HG03571 (cell line): ENCODE measurements around the gene IGFBP7.
"Not testable (repeated sequence)": the region's sequence is repeated elsewhere in the genome, so short reads cannot be mapped to it uniquely, and the experiment has no call there.

Experiments
- ATAC-seq: cut with Tn5 transposase; IDR thresholded peaks from one replicate; pipeline ENCODE4 v1.9.1; 2021; ENCODE audit not compliant: unreplicated experiment

IGFBP7 gene

GRCh38 chr4:57075367-57075766 is 34.8 kb downstream of the IGFBP7 start:
- no peak for ATAC-seq

- ATAC-seq: no peak
These were observed 35.4 kb downstream of the IGFBP7 start for GRCh38 chr4:57074744-57075143.

GRCh38 chr4:57073559-57073958 is 36.6 kb downstream of the IGFBP7 start:
- no peak for ATAC-seq

- no peak for ATAC-seq
These were observed 38.9 kb downstream of the IGFBP7 start for GRCh38 chr4:57071326-57071725.

GRCh38 chr4:57070461-57070860 is 39.7 kb downstream of the IGFBP7 start:
- ATAC-seq: no peak

GRCh38 chr4:57068237-57068981 is 41.8 kb downstream of the IGFBP7 start:
- ATAC-seq: no peak

GRCh38 chr4:57065730-57066482 is 44.3 kb downstream of the IGFBP7 start:
- ATAC-seq: no peak

GRCh38 chr4:57064811-57065711 is 45.1 kb downstream of the IGFBP7 start:
- no peak for ATAC-seq

- ATAC-seq: no peak
These were observed 46.1 kb downstream of the IGFBP7 start for GRCh38 chr4:57064120-57064519.

- ATAC-seq: no peak
These were observed 46.7 kb downstream of the IGFBP7 start for GRCh38 chr4:57063518-57063917.

GRCh38 chr4:57061395-57061794 is 48.8 kb downstream of the IGFBP7 start:
- ATAC-seq: no peak

GRCh38 chr4:57060717-57061067 is 49.5 kb downstream of the IGFBP7 start:
- ATAC-seq: not testable (repeated sequence)

GRCh38 chr4:57059890-57060716 is 50.1 kb downstream of the IGFBP7 start:
- no peak for ATAC-seq

- no peak for ATAC-seq
These were observed 54.3 kb downstream of the IGFBP7 start for GRCh38 chr4:57055886-57056285.

- ATAC-seq: no peak
These were observed 56.7 kb downstream of the IGFBP7 start for GRCh38 chr4:57053508-57053907.

- no peak for ATAC-seq
These were observed 58.7 kb downstream of the IGFBP7 start for GRCh38 chr4:57051524-57051923.

- no peak for ATAC-seq
These were observed 59.1 kb downstream of the IGFBP7 start for GRCh38 chr4:57051095-57051494.

- ATAC-seq: no peak
These were observed 61.4 kb downstream of the IGFBP7 start for GRCh38 chr4:57048590-57049304.

GRCh38 chr4:57047046-57047445 is 63.1 kb downstream of the IGFBP7 start:
- not testable (repeated sequence) for ATAC-seq

GRCh38 chr4:57044996-57045395 is 65.2 kb downstream of the IGFBP7 start:
- no peak for ATAC-seq
